K562 (cell line): Measurements from ENCODE around the gene MOAP1. TPM values are rescaled to one million over a fixed set of nuclear protein-coding genes. Genes with fewer than 3 reads are reported as not detected.

Experiments
- ATAC-seq: fragments of 200-7000 bp; cut with Tn5 transposase; 3 replicates; pipeline ENCODE4 v1.9.1; 2020; ENCODE audit warnings: moderate library complexity
- BruUV-seq: library from RNA; stranded (reverse); fragments of 400-500 nt; replicated peaks from 2 replicates; lab custom pipeline; 2021; lab: Mats Ljungman, UMichigan
- CTCF ChIA-PET: fragments of 300-600 bp; formaldehyde crosslinking; extraction: SDS; loops from one replicate; lab custom pipeline; 2021; ENCODE audit warnings: low intra/inter-chr PET ratio; lab: Yijun Ruan, JAX
- POLR2A ChIA-PET: fragments of 300-600, 350-650 bp; sonication (Branson Sonifier 250); formaldehyde crosslinking; extraction: SDS; loops from one replicate; lab custom pipeline; 2021; ENCODE audit warnings: antibody characterized with exemption, inconsistent platforms; lab: Yijun Ruan, JAX
- DNase-seq, 4 experiments: peaks; one replicate each; pipeline versions ENCODE4 v3.0.0 to v3.0.0-alpha.2; 2011 to 2018; ENCODE audit warnings: low spot score in 3 of 4, mixed read lengths in 3 of 4; ENCODE audit errors: extremely low read depth in 1 of 4
- FAIRE-seq: peaks from 2 replicates; lab custom pipeline; 2011; peaks lifted over from hg19 to GRCh38; lab: Jason Lieb, UNC
- H2AFZ ChIP-seq: 2 replicates; pipeline ENCODE4 v1.6.0; 2011; ENCODE audit warnings: low read depth, low read length, control low read depth, inconsistent platforms
- H3K27ac ChIP-seq: fragments of 200-600 bp; 3 replicates; pipeline ENCODE4 v1.8.0; 2011; ENCODE audit warnings: low read depth, mild to moderate bottlenecking, control low read depth, inconsistent platforms, low read length, moderate library complexity, mixed read lengths; ENCODE audit errors: extremely low read depth
- H3K27me3 ChIP-seq, 2 experiments: fragments of 300-600 bp in 1 of 2; 2 replicates in 1 of 2; 3 replicates in 1 of 2; pipeline versions ENCODE4 v1.6.0 to v1.8.0; 2011; ENCODE audit warnings: inconsistent platforms in 2 of 2, low read length in 2 of 2, mild to moderate bottlenecking in 1 of 2, mixed read lengths in 1 of 2, moderate library complexity in 1 of 2; ENCODE audit not compliant: control insufficient read depth in 2 of 2, insufficient read depth in 2 of 2
- H3K36me3 ChIP-seq: fragments of 300-600 bp; 3 replicates; pipeline ENCODE4 v1.8.0; 2011; ENCODE audit warnings: mild to moderate bottlenecking, low read length, inconsistent platforms; ENCODE audit not compliant: control insufficient read depth, insufficient read depth
- H3K4me1 ChIP-seq, 2 experiments: fragments of 200-600 bp in 1 of 2; replicated peaks in 1 of 2; 2 replicates in 1 of 2; 3 replicates in 1 of 2; pipeline versions ENCODE4 v1.5.1 to v1.8.0; 2011; ENCODE audit warnings: inconsistent platforms in 2 of 2, low read length in 2 of 2, mild to moderate bottlenecking in 1 of 2, mixed read lengths in 1 of 2, moderate library complexity in 1 of 2; ENCODE audit not compliant: control insufficient read depth in 2 of 2, insufficient read depth in 2 of 2
- H3K4me2 ChIP-seq: 2 replicates; pipeline ENCODE4 v1.6.1; 2011; ENCODE audit warnings: low read length, control low read depth, inconsistent platforms, mixed read lengths; ENCODE audit not compliant: insufficient read depth
- H3K4me3 ChIP-seq: fragments of 200-600 bp; sonication (generic), shearing (Covaris generic); 2 replicates; pipeline ENCODE4 v1.5.1; 2016; ENCODE audit warnings: control low read depth, inconsistent platforms
- H3K79me2 ChIP-seq: fragments of 200-600 bp; 3 replicates; pipeline ENCODE4 v1.8.0; 2011; ENCODE audit warnings: low read length, inconsistent platforms; ENCODE audit not compliant: control insufficient read depth, insufficient read depth
- H3K9ac ChIP-seq, 2 experiments: 2 replicates each; pipeline versions ENCODE4 v1.6.0 to v1.6.1; 2011; ENCODE audit warnings: low read depth in 2 of 2, low read length in 2 of 2, control low read depth in 1 of 2, inconsistent platforms in 1 of 2, mild to moderate bottlenecking in 1 of 2, mixed read lengths in 1 of 2; ENCODE audit not compliant: insufficient read depth in 1 of 2
- H3K9me1 ChIP-seq: one replicate; pipeline ENCODE4 v1.6.0; 2011; ENCODE audit warnings: inconsistent platforms, mild to moderate bottlenecking, low read length, moderate library complexity; ENCODE audit not compliant: control insufficient read depth, insufficient read depth
- H3K9me3 ChIP-seq: replicated peaks from 2 replicates; pipeline ENCODE4 v1.5.1; 2011; ENCODE audit warnings: low read depth, low read length, inconsistent platforms; ENCODE audit not compliant: control insufficient read depth, insufficient read depth
- H4K20me1 ChIP-seq: replicated peaks from 2 replicates; pipeline ENCODE4 v1.6.1; 2011; ENCODE audit warnings: low read length, inconsistent platforms, mixed read lengths; ENCODE audit not compliant: control insufficient read depth, insufficient read depth
- CSDE1 ChIP-seq, 2 experiments: fragments of 450-650 bp; IDR thresholded peaks; 2 replicates each; pipeline ENCODE4 v1.6.1; 2016; ENCODE audit warnings: mild to moderate bottlenecking in 1 of 2
- HNRNPL ChIP-seq: fragments of 200-400 bp; formaldehyde crosslinking; IDR thresholded peaks from 2 replicates; pipeline ENCODE4 v1.6.1; 2017; ENCODE audit warnings: low read depth, mild to moderate bottlenecking, low read length
- POLR2AphosphoS2 ChIP-seq: IDR thresholded peaks from 2 replicates; pipeline ENCODE4 v1.6.1; 2012; ENCODE audit warnings: low read length, improper control_type of control experiment
- PURB ChIP-seq: sonication (generic); formaldehyde crosslinking; IDR thresholded peaks from 2 replicates; pipeline ENCODE4 v1.9.0; 2021; ENCODE audit warnings: low read depth, mild to moderate bottlenecking, missing genetic modification reagents
- SMC3 ChIP-seq: conservative IDR thresholded peaks from 2 replicates; pipeline ENCODE4 v1.6.1; 2011; ENCODE audit warnings: low read depth, low read length, improper control_type of control experiment; ENCODE audit not compliant: insufficient read depth
- TFAP4 ChIP-seq: sonication (generic); formaldehyde crosslinking; IDR thresholded peaks from 2 replicates; pipeline ENCODE4 v1.8.0; 2022; ENCODE audit warnings: missing genetic modification reagents, mild to moderate bottlenecking, moderate library complexity, borderline replicate concordance
- TSC22D4 ChIP-seq: fragments of 450-650 bp; IDR thresholded peaks from 2 replicates; pipeline ENCODE4 v1.6.1; 2016; ENCODE audit warnings: missing genetic modification characterization, missing biosample characterization, control low read depth
- XRCC3 ChIP-seq: fragments of 450-650 bp; IDR thresholded peaks from 2 replicates; pipeline ENCODE4 v1.6.1; 2017; ENCODE audit warnings: mild to moderate bottlenecking, moderate library complexity
- ZBTB33 ChIP-seq: sonication (generic); formaldehyde crosslinking; IDR thresholded peaks from 2 replicates; pipeline ENCODE4 v1.8.1; 2023; ENCODE audit warnings: mild to moderate bottlenecking, missing genetic modification reagents
- ZFP36 ChIP-seq: fragments of 150-350 bp; IDR thresholded peaks from 2 replicates; pipeline ENCODE4 v1.6.1; 2018; ENCODE audit warnings: low read length, low read depth; ENCODE audit not compliant: partially characterized antibody
- WGBS: fragments of 100-300 bp; shearing (Covaris generic); methylation state at CpG from one replicate; pipeline ENCODE4 v1.1.6; 2016; ENCODE audit warnings: low coverage, mixed read lengths; ENCODE audit not compliant: insufficient coverage; ENCODE audit errors: missing lambda C conversion rate; 5-methylcytosine and 5-hydroxymethylcytosine counted together
- in situ Hi-C: fragments of 300-500 bp; cut with MboI; formaldehyde crosslinking; loops from 4 replicates; pipeline ENCODE4 v1.15.0; 2018; ENCODE audit warnings: inconsistent platforms, mixed read lengths
- intact Hi-C: fragments of 100-400 bp; cut with micrococcal nuclease; formaldehyde crosslinking; loops from 2 replicates; pipeline ENCODE4 v1.14.2; 2022
- polyA plus RNA-seq, 8 experiments: library from polyadenylated mRNA; depleted of rRNA in 4 of 8; stranded (reverse) in 5 of 8; unstranded in 3 of 8; fragments of >200 nt; fragmentation: Nextera tagmentation in 2 of 8; fragmentation: Illumina TruSeq in 1 of 8; extraction: Ambion mirVana in 2 of 8; extraction: Trizol in 1 of 8; gene quantifications; 2 replicates each; pipeline versions ENCODE4 v1.2.1 to v1.2.3, GENCODE V29; 2011 to 2014; ENCODE audit warnings: inconsistent platforms in 1 of 8, missing spikeins in 1 of 8
- total RNA-seq, 7 experiments: library from RNA; depleted of rRNA in 6 of 7; stranded (reverse); fragments of >200 nt in 6 of 7; fragmentation: Illumina TruSeq in 2 of 7; extraction: Trizol in 2 of 7; gene quantifications; 2 replicates each; pipeline versions ENCODE4 v1.2.1 to v1.2.3, GENCODE V29; 2011 to 2021; ENCODE audit warnings: low replicate concordance in 1 of 7
- TF ChIP-seq, protein P1 (sequence below): fragments of 450-650 bp; IDR thresholded peaks from one replicate; pipeline ENCODE4 v1.6.1; 2018; ENCODE audit warnings: mild to moderate bottlenecking, moderate library complexity; ENCODE audit not compliant: partially characterized antibody
- TF ChIP-seq, protein P2 (sequence below): fragments of 450-650 bp; formaldehyde crosslinking; IDR thresholded peaks from 2 replicates; pipeline ENCODE4 v1.4.0; 2020; ENCODE audit warnings: mild to moderate bottlenecking, mixed read lengths

The MOAP1 gene
- total and polyA plus RNA-seq, 9 of the 15 experiments (the other 6 are each of a cell fraction or from before 2014, with no cell fraction given), result 1.5 to 14.4 (median 6.0) TPM

DNA sequence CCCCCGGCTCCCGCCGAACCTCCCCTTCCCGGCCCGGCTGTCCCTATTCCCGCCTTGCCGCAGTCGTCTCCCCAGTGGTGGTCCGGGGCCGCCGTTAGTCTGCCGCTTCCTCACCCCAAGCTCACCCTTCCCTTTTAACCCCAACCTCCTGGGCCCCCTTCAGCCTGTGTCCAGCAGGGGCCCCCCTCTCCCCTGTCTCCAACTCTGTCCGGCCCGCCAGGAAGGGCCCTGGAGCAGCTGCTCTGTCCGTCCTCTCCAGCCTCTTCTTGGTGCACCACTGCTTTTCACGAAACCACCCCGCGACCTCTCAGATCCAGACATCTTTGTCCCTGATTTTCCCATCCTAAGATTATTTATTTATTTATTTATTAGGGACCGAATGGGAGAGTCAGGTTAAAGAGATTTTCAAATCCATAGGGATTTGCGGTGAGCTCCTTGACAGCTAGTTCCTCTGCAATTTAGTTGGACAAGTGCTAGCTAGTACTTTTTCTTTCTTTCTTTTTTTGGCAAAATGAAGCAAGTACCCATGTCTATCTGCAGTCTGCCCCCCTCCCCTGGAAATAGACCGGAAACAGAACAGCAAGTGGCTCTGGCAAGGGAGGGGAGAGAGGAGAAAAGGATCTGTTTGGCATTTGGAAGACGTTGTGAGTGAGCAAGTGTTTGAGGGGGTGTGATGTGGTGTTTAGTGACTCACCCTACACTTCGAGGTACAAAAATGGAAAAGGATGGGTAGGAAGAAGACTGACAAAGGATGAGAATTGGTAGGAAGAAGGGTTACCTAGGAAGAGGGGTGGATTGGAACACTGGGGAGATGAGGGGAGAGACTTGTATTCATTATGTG is 23.0 kb upstream of the MOAP1 start:
- ChIA-PET POLR2A (interaction anchor here (0.5 to 1.3 kb wide), 7 partner anchors 9 to 542 kb away, joined by 3 to 4 read pairs (median 3); partner anchors contain the start of gene LYSET), CTCF (interaction anchor here (0.6 to 0.9 kb wide), 3 partner anchors 70 to 138 kb away, joined by 4 to 7 read pairs (median 4); no protein-coding TSS in a partner anchor)
- Histone ChIP-seq H3K4me1 (peaks cover 7 to 12% of the 10 kb centered on the region in 2 experiments; a peak in 3 of 5 replicates), H3K9ac (peak overlapping the region; percentile 77 to 93), H3K27me3 (no peaks in the 10 kb centered on the region), H3K4me3 (peak overlapping the region; percentile 87), H3K9me1 (peaks cover 4% of the 10 kb centered on the region), H3K9me3 (no peaks in the 10 kb centered on the region), H3K79me2 (peaks cover 63% of the 10 kb centered on the region), H3K27ac (peak overlapping the region; percentile 76), H2AFZ (peak overlapping the region; percentile 78), H3K4me2 (peak overlapping the region; percentile 92), H4K20me1 (0 out of 2 replicates have a peak, but pooled peaks cover 3% of the 10 kb centered on the region), H3K36me3 (peaks cover 33% of the 10 kb centered on the region)
- DNase-seq (peak in 3 of 4 experiments; percentile 38 to 68 (median 63)), FAIRE-seq (peak; percentile 57), ATAC-seq (peak; percentile 86)
- intact Hi-C loops, result loop anchor here (1.0 to 5.0 kb wide), 2 partner anchors 95 to 126 kb away; partner anchors contain the start of gene BTBD7
- 1% methylated on average over 8 of the region's 23 CpGs for WGBS
- BruUV-seq, result no TSS peak
- in situ Hi-C loops, result no loop called here
- TF ChIP-seq TSC22D4 (tag), result no peak
- no peak for TF ChIP-seq ZBTB33 (CRISPR knock-in tag)
- TF ChIP-seq CSDE1 (IDR thresholded peaks at IDR 0.05), result no peak
- TF ChIP-seq ZFP36, result no peak
- TF ChIP-seq POLR2AphosphoS2, result no peak
- TF ChIP-seq PURB, result no peak
- TF ChIP-seq, protein P1, sequence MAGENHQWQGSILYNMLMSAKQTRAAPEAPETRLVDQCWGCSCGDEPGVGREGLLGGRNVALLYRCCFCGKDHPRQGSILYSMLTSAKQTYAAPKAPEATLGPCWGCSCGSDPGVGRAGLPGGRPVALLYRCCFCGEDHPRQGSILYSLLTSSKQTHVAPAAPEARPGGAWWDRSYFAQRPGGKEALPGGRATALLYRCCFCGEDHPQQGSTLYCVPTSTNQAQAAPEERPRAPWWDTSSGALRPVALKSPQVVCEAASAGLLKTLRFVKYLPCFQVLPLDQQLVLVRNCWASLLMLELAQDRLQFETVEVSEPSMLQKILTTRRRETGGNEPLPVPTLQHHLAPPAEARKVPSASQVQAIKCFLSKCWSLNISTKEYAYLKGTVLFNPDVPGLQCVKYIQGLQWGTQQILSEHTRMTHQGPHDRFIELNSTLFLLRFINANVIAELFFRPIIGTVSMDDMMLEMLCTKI, result no peak
- TF ChIP-seq TFAP4, result peak; percentile 9; the same call in 1 of the 2 replicates
- TF ChIP-seq, protein P2, sequence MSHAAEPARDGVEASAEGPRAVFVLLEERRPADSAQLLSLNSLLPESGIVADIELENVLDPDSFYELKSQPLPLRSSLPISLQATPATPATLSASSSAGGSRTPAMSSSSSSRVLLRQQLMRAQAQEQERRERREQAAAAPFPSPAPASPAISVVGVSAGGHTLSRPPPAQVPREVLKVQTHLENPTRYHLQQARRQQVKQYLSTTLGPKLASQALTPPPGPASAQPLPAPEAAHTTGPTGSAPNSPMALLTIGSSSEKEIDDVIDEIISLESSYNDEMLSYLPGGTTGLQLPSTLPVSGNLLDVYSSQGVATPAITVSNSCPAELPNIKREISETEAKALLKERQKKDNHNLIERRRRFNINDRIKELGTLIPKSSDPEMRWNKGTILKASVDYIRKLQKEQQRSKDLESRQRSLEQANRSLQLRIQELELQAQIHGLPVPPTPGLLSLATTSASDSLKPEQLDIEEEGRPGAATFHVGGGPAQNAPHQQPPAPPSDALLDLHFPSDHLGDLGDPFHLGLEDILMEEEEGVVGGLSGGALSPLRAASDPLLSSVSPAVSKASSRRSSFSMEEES (CRISPR knock-in tag), result no peak
- 0 out of 2 replicates have a peak, but pooled peaks have one; percentile 7 for TF ChIP-seq HNRNPL
- TF ChIP-seq SMC3, result peak; percentile 27; the same call in 1 of the 2 replicates
- TF ChIP-seq XRCC3, result no peak
